ACHN (cell line): Measurements from ENCODE around the gene MLC1.
"Not testable (repeated sequence)": the region's sequence is repeated elsewhere in the genome, so short reads cannot be mapped to it uniquely, and the experiment has no call there.

Experiments used
- DNase-seq: peaks from one replicate; pipeline ENCODE4 v3.0.0-alpha.2; 2015
- in situ Hi-C: cut with HindIII; loops from 2 replicates; pipeline ENCODE4 v1.10.0; 2017; ENCODE audit warnings: low sequenced_read_pairs, low pct_ligation_motif_present, low pct_unique_long_range_greater_than_20kb

Gene MLC1

DNA sequence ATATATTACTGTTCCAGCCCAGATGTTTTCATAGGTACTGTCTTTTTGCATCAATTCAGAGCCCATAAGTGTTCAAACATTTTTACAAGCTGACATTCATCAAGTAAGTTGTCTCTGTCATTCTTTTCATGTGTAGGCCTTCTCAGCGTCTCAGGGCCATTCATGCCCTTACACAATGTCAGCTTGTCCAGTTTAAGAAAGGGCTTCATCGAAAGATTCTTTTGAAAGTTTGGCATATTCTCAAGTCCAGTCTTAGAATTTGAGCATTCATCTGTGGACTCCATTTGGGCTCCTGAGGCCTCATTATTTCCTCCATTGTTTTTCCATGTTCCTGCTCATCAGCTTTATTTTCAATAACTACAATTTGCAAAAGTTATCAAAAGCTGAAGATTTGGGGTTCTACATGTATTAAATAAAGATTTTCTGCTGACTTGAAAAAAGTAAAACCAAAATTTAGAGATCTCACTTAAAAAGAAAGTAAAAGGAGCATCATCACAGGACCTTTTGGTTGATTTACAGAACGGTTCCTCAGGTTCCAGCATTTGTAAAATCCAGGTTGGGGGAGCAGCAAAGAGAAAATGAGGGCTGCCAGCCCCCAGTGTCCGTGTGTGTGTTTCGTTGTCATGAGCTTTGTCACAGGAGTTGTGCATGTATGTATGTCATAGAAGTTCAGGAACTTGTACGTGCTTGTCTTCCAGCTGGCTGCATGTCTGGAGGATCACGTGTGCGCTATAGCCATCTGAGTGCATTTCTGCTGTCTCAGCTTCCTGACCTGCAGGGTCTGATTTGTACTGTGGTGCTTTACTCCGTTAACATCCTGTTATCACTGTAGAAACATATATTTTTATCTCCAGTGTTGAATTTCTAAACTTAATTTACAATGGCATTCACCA lies 20.2 kb upstream of the MLC1 start:
- no peak for DNase-seq
- in situ Hi-C loops = no loop called here

DNA sequence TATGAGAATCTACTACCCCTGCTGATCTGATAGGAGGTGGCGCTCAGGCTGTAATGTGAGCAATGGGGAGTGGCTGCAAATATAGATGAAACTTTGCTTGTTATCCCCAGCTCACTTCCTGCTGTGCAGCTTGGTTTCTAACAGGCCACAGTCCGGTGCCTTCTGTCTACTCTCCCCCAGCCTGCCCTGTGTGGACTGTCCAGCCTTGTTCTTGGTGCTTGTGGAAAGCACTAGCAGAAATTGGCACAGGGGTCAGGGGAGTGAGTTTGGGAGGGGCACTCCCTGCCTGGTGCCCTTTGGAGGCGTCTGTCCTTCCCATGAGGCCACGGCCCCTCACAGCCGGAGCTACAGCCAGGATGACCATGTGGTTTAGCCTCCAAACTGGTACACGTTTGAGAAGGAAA lies 18.9 kb upstream of the MLC1 start:
- DNase-seq = no peak

GRCh38 chr22:50102946-50103345 lies 17.7 kb upstream of the MLC1 start:
- in situ Hi-C loops = no loop called here
- no peak for DNase-seq

More for the DNA sequence above, 18.9 kb upstream of the MLC1 start:
- in situ Hi-C loops = no loop called here

DNA sequence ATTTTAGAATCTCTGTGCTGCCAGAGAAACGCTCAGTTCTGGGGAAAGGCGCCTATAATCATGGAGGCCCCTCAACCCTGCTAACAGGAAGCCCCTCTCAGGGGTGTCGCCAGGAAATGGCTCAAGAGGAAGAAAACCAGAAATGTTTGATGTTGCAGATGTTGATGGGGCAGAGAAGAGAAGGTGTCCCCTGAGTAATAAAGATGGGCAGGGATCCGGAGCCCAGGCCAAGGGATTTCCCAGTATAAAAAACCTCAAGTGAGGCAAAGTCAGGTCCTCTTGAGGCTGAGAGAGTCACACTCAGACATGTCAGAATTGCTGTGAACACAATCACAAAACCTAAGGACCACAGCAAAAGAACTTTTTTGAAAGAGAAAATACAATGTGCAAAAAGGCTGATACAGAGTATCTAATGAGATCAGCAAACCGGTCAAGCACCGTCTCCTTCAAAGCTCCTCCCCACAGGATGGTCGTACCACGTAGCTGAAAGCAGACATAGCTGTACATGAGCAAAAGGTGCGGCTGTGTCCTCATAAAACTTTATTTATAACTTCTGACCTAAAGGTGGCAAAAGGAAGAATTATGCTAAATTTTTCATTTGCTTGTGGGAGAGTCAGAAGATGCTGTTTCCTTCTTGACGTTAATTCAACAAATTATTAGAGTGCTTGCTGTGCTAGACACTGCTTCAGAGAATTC lies 16.8 kb upstream of the MLC1 start:
- in situ Hi-C loops = no loop called here
- DNase-seq = no peak

DNA sequence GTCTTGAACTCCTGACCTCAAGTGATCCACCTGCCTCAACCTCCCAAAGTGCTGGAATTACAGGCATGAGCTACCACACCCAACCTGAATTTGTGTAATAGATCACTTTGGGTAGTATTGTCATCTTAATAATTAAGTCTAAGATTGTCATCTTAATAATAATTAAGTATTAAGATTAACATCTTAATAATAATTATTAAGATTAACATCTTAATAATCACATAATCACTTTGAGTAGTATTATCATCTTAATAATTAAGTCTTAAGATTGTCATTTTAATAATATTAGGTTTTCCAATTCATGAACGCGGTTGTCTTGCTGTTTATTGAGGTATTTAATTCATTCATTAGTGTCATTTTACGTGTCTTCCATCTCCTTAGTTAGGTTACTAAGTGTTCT lies 12.8 kb upstream of the MLC1 start:
- in situ Hi-C loops = no loop called here
- DNase-seq = no peak

GRCh38 chr22:50092342-50092741 lies 7.1 kb upstream of the MLC1 start:
- in situ Hi-C loops = no loop called here
- DNase-seq = no peak

- in situ Hi-C loops = no loop called here
- no peak for DNase-seq
Observed at GRCh38 chr22:50091092-50091768, 6.0 kb upstream of the MLC1 start.

DNA sequence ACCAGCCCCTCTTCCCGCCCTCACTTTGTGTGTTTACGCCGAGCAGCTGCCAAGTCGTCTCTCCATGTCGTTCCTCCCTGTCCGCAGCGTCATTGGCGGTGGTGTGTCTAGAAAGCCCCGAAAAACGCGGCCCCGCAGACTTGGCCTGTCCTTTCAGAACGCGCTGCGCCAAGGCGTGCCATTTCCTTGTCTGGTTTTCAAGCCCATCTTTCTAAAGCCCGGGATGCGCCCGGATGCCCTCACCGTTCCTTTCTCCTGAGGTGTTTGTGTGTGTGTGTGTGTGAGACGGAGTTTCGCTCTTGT lies 5.1 kb upstream of the MLC1 start:
- in situ Hi-C loops = no loop called here
- no peak for DNase-seq

DNA sequence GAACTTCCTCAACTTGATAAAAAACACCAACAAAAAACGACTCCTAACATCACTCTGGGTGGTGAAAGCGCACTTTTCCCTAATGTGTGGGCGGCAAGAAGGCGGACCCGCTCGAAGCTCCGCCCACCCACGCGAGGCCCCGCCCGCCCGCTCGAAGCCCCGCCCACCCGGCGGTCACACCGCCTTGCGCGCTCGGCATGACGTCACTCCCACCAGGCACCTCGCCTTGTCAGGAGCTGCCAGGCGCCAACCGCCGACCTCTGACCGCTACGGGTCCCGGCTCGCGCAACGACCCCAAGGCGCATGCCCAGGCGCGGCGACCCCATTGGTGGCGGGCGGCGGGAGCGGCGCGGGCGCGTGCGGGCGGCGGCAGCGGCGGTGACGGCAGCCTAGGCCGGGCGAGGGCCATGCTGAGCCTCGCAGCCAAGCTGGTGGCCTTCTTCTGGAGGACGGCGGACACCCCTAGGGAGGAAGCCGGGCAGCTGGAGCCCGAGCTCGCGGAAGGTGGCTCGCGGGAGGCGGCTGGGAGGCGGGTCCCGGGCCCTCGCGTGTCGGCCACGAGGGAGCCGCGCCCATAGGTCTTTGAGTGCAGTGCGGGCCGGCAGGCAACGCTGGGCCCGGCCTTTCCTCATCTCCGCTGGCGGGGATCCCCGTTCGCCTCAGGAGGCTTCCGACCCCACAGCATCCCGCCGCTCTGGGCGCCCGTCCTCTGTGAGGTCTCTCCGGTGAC lies 4.6 kb upstream of the MLC1 start, which contains the start of gene MOV10L1:
MOV10L1 (plus strand) TSS at position 325 of the 730 bp plus-strand sequence; CDS start at position 408, 83 bp downstream.
- no peak for DNase-seq
- in situ Hi-C loops = no loop called here

DNA sequence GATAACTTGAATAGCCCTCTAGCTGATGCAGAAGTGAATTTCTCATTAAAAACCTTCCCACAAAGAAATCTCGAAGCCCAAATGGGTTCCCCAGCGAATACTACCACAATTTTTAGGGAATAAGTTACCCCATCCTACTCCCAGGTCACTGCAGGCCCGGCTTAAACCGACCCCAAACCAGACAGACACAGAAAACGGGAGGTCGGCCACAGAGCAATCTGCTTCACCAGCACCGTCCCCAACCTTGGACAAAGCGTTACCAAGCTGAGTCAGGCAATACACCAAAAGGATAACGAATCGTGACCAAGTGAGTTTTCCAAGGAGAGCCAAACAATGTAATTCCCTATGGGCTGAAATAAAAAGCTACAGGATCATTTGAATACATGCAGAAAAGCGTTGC lies 4.0 kb upstream of the MLC1 start:
- no peak for DNase-seq
- in situ Hi-C loops = no loop called here

GRCh38 chr22:50088096-50088495 lies 2.9 kb upstream of the MLC1 start:
- no peak for DNase-seq
- in situ Hi-C loops = no loop called here

DNA sequence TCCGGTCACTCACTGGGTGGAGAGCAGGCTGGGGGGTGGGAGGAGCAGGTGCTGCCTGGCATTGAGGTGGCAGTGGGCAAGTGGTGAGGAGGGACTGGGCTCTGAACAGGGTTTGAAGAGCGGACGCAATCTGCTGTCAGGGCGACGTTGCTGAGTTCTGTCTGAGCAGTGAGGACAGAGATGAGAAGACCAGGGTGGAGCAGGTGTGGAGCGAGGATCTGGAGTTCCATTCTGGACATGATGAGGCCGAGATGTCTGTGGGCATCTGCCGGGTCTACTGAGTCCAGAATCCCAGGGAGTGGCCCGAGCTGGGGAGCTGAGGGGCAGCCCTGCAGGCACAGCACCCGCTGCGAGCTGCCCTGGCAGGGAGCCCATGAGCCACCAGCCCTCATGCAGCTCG lies 2.4 kb upstream of the MLC1 start:
- in situ Hi-C loops = no loop called here
- no peak for DNase-seq

GRCh38 chr22:50086975-50087374 lies 1.7 kb upstream of the MLC1 start:
- DNase-seq, in situ Hi-C loops: not testable (repeated sequence)

DNA sequence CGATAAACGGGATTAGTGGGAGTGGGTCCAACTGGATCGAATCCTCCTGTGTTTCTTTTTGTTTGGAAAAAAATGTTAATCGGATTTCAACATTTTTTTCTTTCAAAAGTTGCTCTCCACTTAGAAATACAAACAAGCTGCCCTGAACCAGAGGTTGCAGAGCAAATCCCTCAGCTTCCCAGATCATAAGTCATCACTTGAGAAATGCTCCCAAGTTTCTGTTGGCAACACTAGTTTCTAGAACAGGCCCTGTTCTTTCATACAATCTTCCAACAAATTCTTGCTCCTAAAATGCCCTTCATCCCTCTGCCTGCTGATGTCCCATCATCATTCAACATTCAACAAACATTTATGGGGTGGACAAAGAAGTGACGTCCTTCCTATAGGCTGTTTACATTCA lies 1.3 kb upstream of the MLC1 start:
- in situ Hi-C loops = no loop called here
- DNase-seq = no peak

- in situ Hi-C loops = no loop called here
- no peak for DNase-seq
Observed at GRCh38 chr22:50084614-50085021, 608 bp downstream of the MLC1 start.

- in situ Hi-C loops = no loop called here
- DNase-seq = no peak
Observed at GRCh38 chr22:50084080-50084477, 1.1 kb downstream of the MLC1 start.

DNA sequence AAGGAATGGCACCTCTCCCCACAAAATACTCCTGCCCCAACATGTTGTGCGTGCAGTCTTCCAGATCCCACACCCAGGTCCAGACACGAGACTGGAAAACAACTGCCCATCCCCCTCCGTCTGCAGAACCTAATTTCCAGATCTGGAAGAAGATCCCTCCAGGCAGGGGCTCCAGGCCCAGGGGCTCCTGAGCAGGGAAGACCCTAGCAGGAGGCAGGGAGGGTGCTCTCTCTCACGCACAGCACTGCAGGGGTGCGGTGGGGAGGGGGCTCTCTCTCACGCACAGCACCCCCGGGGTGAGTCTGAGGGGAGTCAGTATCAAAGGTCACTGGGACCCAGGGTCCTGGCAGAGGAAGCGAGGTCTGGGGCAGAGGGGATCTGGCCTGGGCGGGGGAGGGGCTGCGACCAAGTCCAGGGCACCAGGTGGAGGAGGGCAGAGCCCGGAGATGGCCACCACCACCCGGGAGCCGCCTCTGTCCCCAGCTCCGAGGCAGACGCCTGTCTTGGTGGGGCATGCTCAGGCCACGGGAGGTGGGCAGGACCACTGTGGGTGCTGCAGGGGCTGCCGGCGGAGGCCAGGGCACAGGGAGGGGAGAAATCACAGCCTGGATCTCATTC lies 1.7 kb downstream of the MLC1 start:
- DNase-seq = no peak
- in situ Hi-C loops = no loop called here

DNA sequence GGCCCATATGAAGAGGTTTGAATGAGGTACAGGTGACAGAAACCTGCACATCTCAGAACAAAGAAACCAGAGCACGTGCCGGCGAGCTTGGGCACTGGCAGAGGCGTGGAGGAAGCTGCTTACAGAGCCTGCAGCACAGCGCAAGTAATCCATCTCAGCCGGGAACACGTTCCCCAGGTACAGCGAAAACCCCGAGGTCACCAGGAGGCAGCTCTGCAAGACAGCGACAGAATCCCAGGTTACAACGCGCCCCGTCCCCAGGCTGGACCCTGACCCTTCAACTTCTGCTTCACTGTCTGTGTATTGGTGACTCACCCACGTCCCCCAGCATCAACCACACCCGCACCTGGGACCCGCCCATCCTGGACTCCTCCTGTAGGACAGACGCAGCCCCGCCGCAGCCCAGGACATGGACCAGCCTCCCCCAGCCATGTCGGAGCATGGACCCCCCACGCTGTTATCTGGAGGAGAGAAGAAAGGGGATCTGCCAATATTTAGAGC lies 2.2 kb downstream of the MLC1 start:
- in situ Hi-C loops = no loop called here

More for the DNA sequence above, 2.2 kb downstream of the MLC1 start:
- no peak for DNase-seq
